Kidney (tissue), 14 donors: Measurements from ENCODE around the gene POU2F1. TPM values are rescaled to one million over a fixed set of nuclear protein-coding genes. Genes with fewer than 3 reads are reported as not detected.

Experiments
- DNase-seq, 5 donors: peaks; one replicate each; pipeline ENCODE4 v3.0.0-alpha.2; 2013 to 2020
- FAIRE-seq: peaks from 2 replicates; lab custom pipeline; 2012; peaks lifted over from hg19 to GRCh38; lab: Jason Lieb, UNC
- H3K27ac ChIP-seq, 2 donors: one replicate each; pipeline ENCODE4 v1.7.0; 2013; ENCODE audit warnings: low read depth in 2 of 2, low read length in 2 of 2, inconsistent platforms in 1 of 2
- H3K27me3 ChIP-seq: one replicate; pipeline ENCODE4 v1.7.1; 2013; ENCODE audit warnings: low read length, inconsistent platforms; ENCODE audit not compliant: control insufficient read depth, insufficient read depth
- H3K36me3 ChIP-seq, 3 donors: one replicate each; pipeline versions ENCODE4 v1.7.0 to v1.7.1; 2013; ENCODE audit warnings: low read length in 3 of 3, control low read depth in 1 of 3, inconsistent platforms in 1 of 3; ENCODE audit not compliant: insufficient read depth in 3 of 3, control insufficient read depth in 2 of 3
- H3K4me1 ChIP-seq, 3 donors: one replicate each; pipeline versions ENCODE4 v1.7.0 to v1.7.1; 2013; ENCODE audit warnings: low read length in 3 of 3, inconsistent platforms in 1 of 3, low read depth in 1 of 3; ENCODE audit not compliant: control insufficient read depth in 2 of 3, insufficient read depth in 2 of 3
- H3K4me3 ChIP-seq, 3 donors: one replicate each; pipeline versions ENCODE4 v1.7.0 to v1.8.1; 2013; ENCODE audit warnings: low read length in 3 of 3, control low read depth in 1 of 3, inconsistent platforms in 1 of 3
- H3K9ac ChIP-seq, 3 donors: one replicate each; pipeline versions ENCODE4 v1.7.0 to v1.7.1; 2013; ENCODE audit warnings: low read length in 3 of 3, control low read depth in 1 of 3, inconsistent platforms in 1 of 3
- H3K9me3 ChIP-seq, 3 donors: one replicate each; pipeline versions ENCODE4 v1.7.0 to v1.7.1; 2013; ENCODE audit warnings: low read length in 3 of 3, control low read depth in 1 of 3, inconsistent platforms in 1 of 3; ENCODE audit not compliant: control insufficient read depth in 2 of 3, insufficient read depth in 1 of 3
- intact Hi-C: fragments of 100-400 bp; cut with DNase I; formaldehyde crosslinking; loops from one replicate; pipeline ENCODE4 v1.11.1; 2022
- polyA plus RNA-seq: library from polyadenylated mRNA; stranded (reverse); fragments of 350-450 nt; fragmentation: Illumina TruSeq; extraction: RNeasy Lipid Tissue Mini Kit (QIAGEN cat#74804); gene quantifications from one replicate; pipeline ENCODE4 v1.2.3, GENCODE V29; 2014; ENCODE audit warnings: low read depth, low replicate concordance; ENCODE audit not compliant: insufficient read depth
- total RNA-seq: library from RNA; stranded (reverse); fragmentation: NEBNext Ultra II Directional; extraction: Animal tissue kit (Norgen Biotek cat#: 25700); gene quantifications from one replicate; pipeline ENCODE4 v1.2.1, GENCODE V29; 2021
- TF ChIP-seq, protein P1 (sequence below): IDR thresholded peaks from 3 replicates; pipeline ENCODE4 v1.5.1; 2012; ENCODE audit warnings: mild to moderate bottlenecking, moderate library complexity, borderline replicate concordance; ENCODE audit not compliant: insufficient read depth; ENCODE audit errors: extremely low read depth
- donor health status: control.
- donor health status: control.
- donor health status: control.
- donor health status: control.
- donor health status: control.
- donor health status: DM: yes; HTN: yes; CAD: no.
- donor health status: Normal renal cell carcinoma (clear cell type).

POU2F1 gene
- total and polyA plus RNA-seq, 2 donors from 2014 or later: 1.9 to 25.2 TPM

DNA sequence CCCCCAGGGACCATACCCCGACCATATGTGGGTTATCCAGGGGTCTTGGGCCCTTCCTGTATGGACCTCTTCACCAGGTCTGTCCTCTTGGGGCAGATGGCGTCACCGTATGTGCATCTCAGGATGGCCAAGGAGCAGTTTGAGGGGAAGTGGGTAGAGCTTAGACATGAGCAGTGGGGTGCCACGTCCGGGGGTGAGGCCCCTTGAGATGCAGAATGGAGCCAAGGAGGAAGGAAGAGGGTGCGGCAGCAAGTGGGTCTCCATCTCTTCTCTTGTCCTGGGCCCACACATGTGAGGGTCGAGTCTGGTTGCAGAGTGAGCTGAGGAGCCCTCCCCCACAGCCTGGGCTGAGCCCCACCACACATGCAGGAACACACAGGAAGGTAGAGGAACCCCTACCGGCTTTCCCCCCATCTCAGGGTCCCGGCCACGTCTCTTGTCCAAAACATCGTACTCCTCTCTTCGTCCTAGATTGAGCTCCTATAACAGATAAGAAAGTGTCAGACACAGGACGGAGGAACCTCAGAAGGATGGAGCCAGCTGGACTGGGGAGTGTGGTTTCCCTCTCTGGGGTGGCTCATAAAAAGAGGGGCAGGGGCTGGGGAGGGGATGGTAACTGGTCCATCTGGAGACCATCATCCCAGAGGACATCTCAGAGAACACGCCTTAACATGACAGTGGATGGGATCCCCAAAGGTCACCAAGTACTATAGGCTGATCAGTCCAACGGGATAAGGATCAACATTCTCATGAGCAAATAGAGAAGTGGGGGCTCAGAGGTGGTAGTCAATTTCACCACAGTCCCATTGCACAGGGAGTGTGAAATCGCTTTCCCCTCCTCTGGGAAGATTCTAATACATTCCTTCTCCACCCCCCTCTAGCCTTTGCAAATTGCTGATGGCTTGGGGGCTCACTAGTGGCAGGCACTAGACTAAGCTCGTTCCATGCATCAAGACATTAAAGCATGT lies 217.8 kb downstream of the POU2F1 start:
- intact Hi-C loops: no loop called here
- TF ChIP-seq, protein P1, sequence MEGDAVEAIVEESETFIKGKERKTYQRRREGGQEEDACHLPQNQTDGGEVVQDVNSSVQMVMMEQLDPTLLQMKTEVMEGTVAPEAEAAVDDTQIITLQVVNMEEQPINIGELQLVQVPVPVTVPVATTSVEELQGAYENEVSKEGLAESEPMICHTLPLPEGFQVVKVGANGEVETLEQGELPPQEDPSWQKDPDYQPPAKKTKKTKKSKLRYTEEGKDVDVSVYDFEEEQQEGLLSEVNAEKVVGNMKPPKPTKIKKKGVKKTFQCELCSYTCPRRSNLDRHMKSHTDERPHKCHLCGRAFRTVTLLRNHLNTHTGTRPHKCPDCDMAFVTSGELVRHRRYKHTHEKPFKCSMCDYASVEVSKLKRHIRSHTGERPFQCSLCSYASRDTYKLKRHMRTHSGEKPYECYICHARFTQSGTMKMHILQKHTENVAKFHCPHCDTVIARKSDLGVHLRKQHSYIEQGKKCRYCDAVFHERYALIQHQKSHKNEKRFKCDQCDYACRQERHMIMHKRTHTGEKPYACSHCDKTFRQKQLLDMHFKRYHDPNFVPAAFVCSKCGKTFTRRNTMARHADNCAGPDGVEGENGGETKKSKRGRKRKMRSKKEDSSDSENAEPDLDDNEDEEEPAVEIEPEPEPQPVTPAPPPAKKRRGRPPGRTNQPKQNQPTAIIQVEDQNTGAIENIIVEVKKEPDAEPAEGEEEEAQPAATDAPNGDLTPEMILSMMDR: no peak
- Histone ChIP-seq H3K36me3 (no peaks in the 10 kb centered on the region), H3K4me3 (no peak overlapping the region), H3K27me3 (no peaks in the 10 kb centered on the region), H3K9me3 (no peaks in the 10 kb centered on the region), H3K27ac (no peak overlapping the region), H3K9ac (no peak overlapping the region), H3K4me1 (peaks cover 0 to 7% (median 0%) of the 10 kb centered on the region in 3 donors)
- FAIRE-seq (no peak), DNase-seq (peak in 2 of 5 donors; percentile 7 to 37)

- Histone ChIP-seq H3K4me3 (peak overlapping the region; percentile 16 to 48 (median 24)), H3K36me3 (no peaks in the 10 kb centered on the region), H3K9me3 (no peaks in the 10 kb centered on the region), H3K9ac (no peak overlapping the region), H3K27me3 (no peaks in the 10 kb centered on the region), H3K4me1 (peaks cover 0 to 7% (median 0%) of the 10 kb centered on the region in 3 donors), H3K27ac (no peak overlapping the region)
- intact Hi-C loops: no loop called here
- no peak for FAIRE-seq
- DNase-seq: peak in 4 of 5 donors; percentile 68 to 81 (median 76)
- TF ChIP-seq, protein P1: no peak
Measured at GRCh38 chr1:167439301-167439988, 218.8 kb downstream of the POU2F1 start.

DNA sequence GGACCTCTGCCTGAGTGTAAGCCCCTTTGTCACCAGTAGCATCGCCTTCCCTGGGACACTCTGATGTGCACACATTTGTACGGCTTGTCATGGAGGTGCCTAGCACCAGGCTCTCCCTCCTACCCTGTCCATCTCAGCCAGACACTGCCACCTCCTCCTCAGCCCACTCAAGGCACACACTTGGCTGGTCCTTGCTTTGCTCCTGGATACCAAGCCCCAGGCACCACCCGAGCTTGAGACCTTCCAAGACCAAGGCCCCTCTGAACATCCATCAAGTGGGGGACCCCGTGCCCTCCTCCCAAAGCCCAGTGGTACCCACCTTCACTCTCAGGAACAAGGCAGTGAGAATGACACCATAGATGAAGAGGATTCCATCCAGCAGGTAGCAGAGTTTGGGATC lies 219.7 kb downstream of the POU2F1 start:
- H3K9me3 ChIP-seq: no peaks in the 10 kb centered on the region
- intact Hi-C loops: loop anchor here (10.0 kb wide), 1 partner anchor 376 kb away; no protein-coding TSS in a partner anchor
- FAIRE-seq (no peak), DNase-seq (no peak)
- no peak overlapping the region for H3K9ac ChIP-seq
- H3K27me3 ChIP-seq: no peaks in the 10 kb centered on the region
- H3K4me3 ChIP-seq: no peak overlapping the region
- no peak overlapping the region for H3K27ac ChIP-seq
- H3K36me3 ChIP-seq: no peaks in the 10 kb centered on the region
- TF ChIP-seq, protein P1: no peak
- peaks cover 0 to 7% (median 0%) of the 10 kb centered on the region in 3 donors for H3K4me1 ChIP-seq
